Upper lobe of left lung (tissue), 4 donors: Measurements from ENCODE around the gene DPY19L1.
"Not testable (repeated sequence)": the region's sequence is repeated elsewhere in the genome, so short reads cannot be mapped to it uniquely, and the experiment has no call there.

Experiments used
- EP300 ChIP-seq, 4 donors: sonication (generic); formaldehyde crosslinking; IDR thresholded peaks; one replicate each; pipeline ENCODE4 v1.5.1; 2017; ENCODE audit warnings: antibody characterized with exemption in 4 of 4, control low read depth in 2 of 4
- POLR2AphosphoS5 ChIP-seq, 2 donors: sonication (generic); formaldehyde crosslinking; IDR thresholded peaks; one replicate each; pipeline ENCODE4 v1.5.1; 2017; ENCODE audit warnings: antibody characterized with exemption in 2 of 2

DNA sequence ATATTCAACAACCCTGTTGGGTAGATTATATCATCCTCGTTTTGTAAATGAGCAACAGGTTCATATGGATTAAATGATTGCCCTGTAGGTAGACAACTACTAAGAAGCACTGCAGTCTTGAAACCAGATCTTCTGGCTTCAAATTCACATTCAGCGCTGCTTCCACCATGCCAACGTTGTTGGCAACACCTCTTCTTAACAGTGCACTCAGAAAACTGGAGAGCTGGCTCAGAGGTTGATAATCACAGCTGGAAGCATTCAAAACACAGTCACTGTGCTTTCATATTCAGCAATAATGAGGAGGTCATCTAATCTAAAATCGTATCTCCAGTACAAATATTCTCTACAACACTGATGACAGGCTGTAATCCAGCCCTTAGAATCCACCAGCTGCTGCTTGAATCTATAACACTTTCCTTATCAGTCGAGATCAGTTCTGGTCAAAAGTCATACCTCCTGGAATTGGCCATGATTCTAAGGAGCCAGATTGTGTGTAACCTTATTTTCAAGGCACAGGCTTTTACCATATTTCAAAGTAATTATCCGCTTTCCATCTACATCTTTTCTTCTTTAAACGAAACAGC, 91.3 kb downstream of the DPY19L1 start:
- TF ChIP-seq EP300, POLR2AphosphoS5 (IDR thresholded peaks at IDR 0.05): not testable (repeated sequence)
